Astrocyte (in vitro differentiated cells and primary cell): Measurements from ENCODE around the gene UPF2.

Experiments used
- CTCF ChIP-seq: IDR thresholded peaks from 2 replicates; pipeline ENCODE4 v1.5.1; 2011; ENCODE audit warnings: low read depth, mild to moderate bottlenecking, inconsistent platforms, low read length, moderate library complexity; ENCODE audit not compliant: insufficient read depth
- EZH2 ChIP-seq: IDR thresholded peaks from 2 replicates; pipeline ENCODE4 v1.6.1; 2012; ENCODE audit warnings: mild to moderate bottlenecking, low read length, inconsistent platforms; ENCODE audit not compliant: insufficient read depth

- no peak for TF ChIP-seq CTCF
- no peak for TF ChIP-seq EZH2
These were observed 172.2 kb downstream of the UPF2 start for GRCh38 chr10:11870461-11870780.
